Stimulated activated CD8-positive, alpha-beta memory T cell treated with anti-CD3 and anti-CD28 coated beads, Interleukin-15, amount 100 ng/mL, for 4 hours (primary cell): ENCODE results near the gene CGA.

Experiments
- DNase-seq, 2 donors: peaks; one replicate each; pipeline ENCODE4 v3.0.0-alpha.2; 2020; ENCODE audit warnings: low read depth in 2 of 2

The CGA gene

GRCh38 chr6:87088076-87088475, 6.8 kb downstream of the CGA start:
- no peak for DNase-seq

GRCh38 chr6:87082160-87082721, 12.7 kb downstream of the CGA start:
- no peak for DNase-seq

DNA sequence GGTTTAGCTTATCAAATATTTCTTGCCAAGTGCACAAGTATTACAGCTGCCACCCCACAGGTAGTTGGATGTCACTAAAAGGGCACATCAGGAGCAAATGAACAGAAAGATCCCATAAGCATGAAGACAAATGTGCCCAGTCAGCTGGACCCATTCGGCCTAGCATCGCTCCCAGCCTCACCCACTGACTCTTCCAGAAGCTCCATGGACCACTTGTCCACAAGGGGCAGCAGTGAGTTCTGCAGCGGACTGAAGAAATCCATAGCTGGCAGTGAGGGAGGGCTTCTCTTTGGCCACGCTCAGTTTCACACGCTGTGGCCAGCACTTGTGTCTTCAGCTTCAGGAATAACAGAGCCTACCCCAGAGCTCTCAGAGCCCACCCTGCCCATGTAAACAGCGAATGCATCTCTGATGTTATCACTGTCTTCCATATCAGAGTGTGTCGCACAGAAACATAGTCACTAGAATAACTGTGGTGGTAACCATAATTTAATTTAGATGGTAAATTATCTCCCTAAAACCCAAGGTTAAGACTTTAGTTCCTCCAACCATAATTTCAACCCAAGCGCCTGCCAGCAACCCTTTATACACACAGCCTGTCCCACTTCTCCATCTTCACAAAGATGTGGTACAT, 15.8 kb downstream of the CGA start:
- peak in 1 of 2 donors; percentile 19 for DNase-seq

- DNase-seq: no peak
These were observed 19.7 kb downstream of the CGA start for GRCh38 chr6:87075168-87075567.

- DNase-seq: no peak
These were observed 20.7 kb downstream of the CGA start for GRCh38 chr6:87074101-87074621.

GRCh38 chr6:87071683-87072082, 23.2 kb downstream of the CGA start:
- DNase-seq: no peak

- no peak for DNase-seq
These were observed 24.2 kb downstream of the CGA start for GRCh38 chr6:87070741-87071140.

DNA sequence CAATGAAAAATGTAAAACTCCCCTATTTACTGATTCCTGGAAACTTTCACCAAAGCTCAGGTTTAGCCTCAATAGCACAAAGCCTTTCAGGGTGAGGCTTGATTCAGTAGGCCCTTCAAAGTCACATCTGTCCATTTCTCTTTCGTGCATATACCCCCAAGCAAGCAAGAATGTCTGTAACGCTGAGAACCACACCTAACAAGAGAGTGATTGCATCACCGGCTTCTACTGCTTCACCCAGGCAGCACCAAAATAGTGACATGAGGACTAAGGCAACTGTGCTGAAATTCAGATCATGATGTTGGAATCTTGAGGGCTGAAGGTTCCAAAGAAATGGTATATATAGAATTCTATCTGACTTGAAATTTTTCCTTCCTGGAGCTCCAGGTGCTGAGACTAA, 26.1 kb downstream of the CGA start:
- DNase-seq: no peak

DNA sequence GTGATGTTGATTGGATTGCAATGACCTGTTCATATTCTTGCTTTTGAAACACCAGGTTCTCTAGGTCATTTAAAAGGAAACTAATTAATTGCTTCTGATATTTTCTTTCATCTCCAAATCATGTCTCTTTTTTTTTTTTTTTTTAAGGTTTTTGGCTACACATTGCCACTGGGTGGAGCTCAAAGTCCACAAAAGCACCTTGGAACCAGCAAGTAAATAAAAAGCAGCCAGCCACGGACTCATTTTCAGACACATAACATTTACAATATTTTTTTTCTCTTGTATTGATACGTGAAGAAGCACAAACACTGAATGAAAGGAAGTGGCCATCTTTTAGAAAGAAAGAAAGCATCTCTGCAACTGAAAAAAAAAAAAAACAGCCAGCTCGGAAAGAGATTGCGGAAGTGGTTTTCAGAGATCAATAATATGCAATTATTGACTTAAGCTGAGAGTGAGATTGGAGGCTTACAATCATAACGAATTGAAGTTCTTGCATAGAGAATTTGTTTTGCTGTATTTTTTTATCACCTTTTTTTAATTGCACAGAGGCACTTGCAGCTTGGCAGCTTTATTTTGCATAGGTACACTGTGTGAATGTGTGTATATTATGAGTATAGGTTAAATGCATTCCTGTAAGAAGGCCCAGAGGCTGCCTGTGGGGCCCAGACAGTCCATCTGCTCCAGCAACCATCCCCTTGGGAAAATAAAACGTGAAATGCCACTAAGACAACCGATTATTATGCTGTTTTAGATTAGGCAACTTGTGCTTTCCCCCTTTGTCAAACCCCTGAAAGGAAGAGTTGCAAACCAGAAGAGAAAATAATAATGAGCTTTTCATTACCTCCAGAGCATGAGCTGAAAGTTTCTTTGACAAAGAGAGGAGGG, 28.2 kb downstream of the CGA start:
- DNase-seq: no peak

- DNase-seq: no peak
These were observed 29.8 kb downstream of the CGA start for GRCh38 chr6:87065117-87065516.

DNA sequence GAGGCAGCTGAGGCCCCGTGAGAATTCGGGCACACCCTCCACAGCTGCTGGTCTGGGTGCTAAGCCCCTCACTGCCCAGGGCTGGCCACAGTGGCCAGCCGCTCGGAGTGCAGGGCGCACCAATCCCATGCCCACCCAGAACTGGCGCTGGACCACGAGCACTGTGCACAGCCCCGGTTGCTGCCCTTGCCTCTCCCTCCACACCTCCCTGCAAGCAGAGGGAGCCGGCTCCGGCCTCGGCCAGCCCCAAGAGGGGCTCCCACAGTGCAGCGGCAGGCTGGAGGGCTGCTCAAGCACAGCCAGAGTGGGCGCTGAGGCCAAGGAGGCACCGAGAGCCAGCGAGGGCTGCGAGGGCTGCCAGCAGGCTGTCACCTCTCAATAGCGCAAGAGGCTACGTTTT, 35.0 kb downstream of the CGA start:
- DNase-seq: no peak

- DNase-seq: no peak
These were observed 40.6 kb downstream of the CGA start for GRCh38 chr6:87054143-87054833.

DNA sequence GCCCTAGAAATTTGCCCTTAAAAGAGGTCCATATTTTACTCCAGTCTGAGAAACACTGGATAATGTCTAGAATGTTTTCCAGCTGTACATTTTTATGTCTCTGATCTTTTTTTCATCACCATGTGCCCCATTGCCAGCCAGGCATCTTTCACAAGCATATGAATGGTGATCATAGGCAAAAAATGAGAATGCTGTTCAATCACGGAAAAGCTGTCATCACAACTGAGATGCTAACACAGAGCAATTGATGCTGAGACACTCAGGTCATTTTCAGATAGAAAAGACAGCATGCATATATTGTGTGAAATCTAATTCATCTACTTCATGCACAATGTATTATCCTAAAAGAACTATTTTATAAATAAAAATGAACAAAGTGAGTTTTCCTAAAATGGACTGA, 41.6 kb downstream of the CGA start:
- DNase-seq: no peak

DNA sequence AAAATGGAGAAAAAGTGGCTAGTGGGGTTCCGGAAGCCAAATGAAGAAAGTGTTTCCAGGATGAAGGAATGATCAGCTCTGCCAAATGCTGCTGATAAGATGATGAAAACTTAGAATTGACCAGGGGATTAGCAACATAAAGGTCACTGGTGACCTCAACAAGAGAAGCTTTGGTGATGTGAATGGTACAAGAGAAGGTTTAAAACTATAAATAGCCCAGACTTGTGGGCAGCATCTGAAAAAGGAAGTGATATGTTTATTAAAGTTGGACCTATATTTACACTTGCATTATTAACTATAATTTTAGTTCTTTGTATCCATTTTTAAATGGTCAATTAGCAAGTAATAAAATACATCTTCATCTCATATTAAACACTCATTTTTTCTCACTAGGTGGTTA, 45.1 kb downstream of the CGA start:
- no peak for DNase-seq

DNA sequence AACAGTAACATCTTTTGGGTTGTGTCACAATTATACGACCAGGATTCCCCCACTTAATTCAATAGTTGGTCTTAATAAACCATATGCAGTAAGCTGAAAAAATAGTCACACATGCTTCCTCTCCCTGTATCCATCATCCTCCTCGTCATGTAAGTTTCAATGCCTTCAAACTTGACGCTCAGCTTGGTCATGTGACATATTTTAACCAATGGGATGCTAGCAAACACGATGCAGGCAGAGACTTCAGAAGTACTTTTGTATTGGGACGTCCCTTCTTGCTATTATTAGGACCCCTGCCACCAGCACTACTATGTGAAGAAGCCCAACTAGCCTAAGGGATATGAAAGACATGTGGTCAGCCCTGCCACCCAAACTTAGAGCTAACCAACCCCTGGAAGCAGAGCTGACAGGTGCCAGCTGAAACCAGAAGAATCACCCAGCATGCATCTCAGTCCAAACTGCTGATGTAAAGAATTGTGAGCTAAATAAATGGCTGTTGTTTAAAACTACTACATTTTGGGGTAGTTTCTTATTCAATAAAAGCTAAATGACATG, 49.3 kb downstream of the CGA start:
- DNase-seq: no peak

DNA sequence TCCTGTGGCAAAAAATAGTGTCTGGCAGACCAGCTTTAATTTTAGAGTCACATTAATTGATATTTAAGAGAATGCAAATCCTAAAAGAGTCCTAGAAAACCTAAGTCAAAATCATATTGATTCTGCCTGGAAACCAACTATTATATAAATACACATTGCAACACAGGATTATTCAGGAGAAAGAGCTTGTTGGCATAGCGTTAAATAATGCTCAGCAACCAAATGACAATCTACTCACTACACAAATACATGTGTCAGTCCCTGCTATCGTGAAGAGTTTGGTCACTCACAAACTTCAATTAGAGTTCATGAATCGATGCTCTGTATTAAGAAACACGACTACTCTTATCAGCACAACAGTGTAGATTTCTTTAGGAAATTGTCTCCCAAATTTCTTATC, 54.2 kb downstream of the CGA start:
- no peak for DNase-seq
